Fibroblast of skin of scalp (primary cell): ENCODE results near the gene SLC44A1.
A peak's percentile ranks its signal among the peaks of the same experiment; 100 is the strongest.

Source experiments
- DNase-seq: peaks from one replicate; pipeline ENCODE4 v3.0.0-alpha.2; 2013

Gene SLC44A1

GRCh38 chr9:105396441-105396840 is 152.0 kb downstream of the SLC44A1 start:
- no peak for DNase-seq

- no peak for DNase-seq
These were observed 152.4 kb downstream of the SLC44A1 start for GRCh38 chr9:105396901-105397300.

- DNase-seq: no peak
These were observed 154.7 kb downstream of the SLC44A1 start for GRCh38 chr9:105399117-105399516.

- DNase-seq: peak; percentile 22
These were observed 157.2 kb downstream of the SLC44A1 start for GRCh38 chr9:105401651-105402050.

- DNase-seq: no peak
These were observed 159.2 kb downstream of the SLC44A1 start for GRCh38 chr9:105403552-105404248.

- peak; percentile 13 for DNase-seq
These were observed 161.2 kb downstream of the SLC44A1 start for GRCh38 chr9:105405514-105406131.

- DNase-seq: no peak
These were observed 161.9 kb downstream of the SLC44A1 start for GRCh38 chr9:105406369-105406768.

GRCh38 chr9:105413525-105413924 is 169.1 kb downstream of the SLC44A1 start:
- DNase-seq: peak; percentile 57

GRCh38 chr9:105414947-105415661 is 170.7 kb downstream of the SLC44A1 start:
- DNase-seq: peak; percentile 54

GRCh38 chr9:105415662-105415980 is 171.2 kb downstream of the SLC44A1 start:
- DNase-seq: no peak

GRCh38 chr9:105416840-105417239 is 172.4 kb downstream of the SLC44A1 start:
- no peak for DNase-seq

GRCh38 chr9:105418588-105419500 is 174.4 kb downstream of the SLC44A1 start:
- DNase-seq: no peak

GRCh38 chr9:105419816-105420597 is 175.6 kb downstream of the SLC44A1 start:
- DNase-seq: no peak

GRCh38 chr9:105421154-105421553 is 176.7 kb downstream of the SLC44A1 start:
- no peak for DNase-seq

- DNase-seq: no peak
These were observed 177.4 kb downstream of the SLC44A1 start for GRCh38 chr9:105421864-105422263.

- DNase-seq: peak; percentile 32
These were observed 181.5 kb downstream of the SLC44A1 start for GRCh38 chr9:105425816-105426433.

GRCh38 chr9:105426657-105427056 is 182.2 kb downstream of the SLC44A1 start:
- no peak for DNase-seq

GRCh38 chr9:105431424-105432246 is 187.2 kb downstream of the SLC44A1 start:
- DNase-seq: no peak

- no peak for DNase-seq
These were observed 187.9 kb downstream of the SLC44A1 start for GRCh38 chr9:105432247-105432842.

- DNase-seq: no peak
These were observed 191.0 kb downstream of the SLC44A1 start for GRCh38 chr9:105435453-105435852.
